ENCODE results near the gene CRABP1.

- TF ChIP-seq CTCF (IDR thresholded peaks at IDR 0.05) (no peak), POLR2A (IDR thresholded peaks at IDR 0.05) (no peak)
Measured at GRCh38 chr15:78351539-78351938, 11.4 kb downstream of the CRABP1 start.

All from ovary (tissue), 3 donors.